HG02981 (cell line): Measurements from ENCODE around the gene KNSTRN.

Source experiments
- ATAC-seq: cut with Tn5 transposase; IDR thresholded peaks from one replicate; pipeline ENCODE4 v1.9.1; 2021; ENCODE audit warnings: mild to moderate bottlenecking, moderate library complexity; ENCODE audit not compliant: unreplicated experiment

The KNSTRN gene

GRCh38 chr15:40443846-40444245 is 61.3 kb downstream of the KNSTRN start:
- ATAC-seq, result no peak
